Measurements from ENCODE around the gene LEMD2. TPM values are rescaled to one million over a fixed set of nuclear protein-coding genes. Genes with fewer than 3 reads are reported as not detected.

The LEMD2 gene
- total RNA-seq, 1 experiment from 2014 or later: 62.9 TPM

- TF ChIP-seq HMGXB4 (CRISPR knock-in tag; IDR thresholded peaks at IDR 0.05) (no peak), E2F4 (CRISPR knock-in tag; IDR thresholded peaks at IDR 0.05; ENCODE audit: borderline replicate concordance, low read depth) (no peak), ATF1 (CRISPR knock-in tag; IDR thresholded peaks at IDR 0.05) (no peak), CREB1 (CRISPR knock-in tag; IDR thresholded peaks at IDR 0.05) (no peak)
Measured at GRCh38 chr6:33816911-33817310, 28.0 kb upstream of the LEMD2 start (continued).

- peak; percentile 88 for ATAC-seq
- H3K27me3 Mint-ChIP-seq (ENCODE audit: low read depth): peaks cover 1% of the 10 kb centered on the region
- no peak overlapping the region for H3K27ac Mint-ChIP-seq
Measured at GRCh38 chr6:33815854-33816253, 26.9 kb upstream of the LEMD2 start.

DNA sequence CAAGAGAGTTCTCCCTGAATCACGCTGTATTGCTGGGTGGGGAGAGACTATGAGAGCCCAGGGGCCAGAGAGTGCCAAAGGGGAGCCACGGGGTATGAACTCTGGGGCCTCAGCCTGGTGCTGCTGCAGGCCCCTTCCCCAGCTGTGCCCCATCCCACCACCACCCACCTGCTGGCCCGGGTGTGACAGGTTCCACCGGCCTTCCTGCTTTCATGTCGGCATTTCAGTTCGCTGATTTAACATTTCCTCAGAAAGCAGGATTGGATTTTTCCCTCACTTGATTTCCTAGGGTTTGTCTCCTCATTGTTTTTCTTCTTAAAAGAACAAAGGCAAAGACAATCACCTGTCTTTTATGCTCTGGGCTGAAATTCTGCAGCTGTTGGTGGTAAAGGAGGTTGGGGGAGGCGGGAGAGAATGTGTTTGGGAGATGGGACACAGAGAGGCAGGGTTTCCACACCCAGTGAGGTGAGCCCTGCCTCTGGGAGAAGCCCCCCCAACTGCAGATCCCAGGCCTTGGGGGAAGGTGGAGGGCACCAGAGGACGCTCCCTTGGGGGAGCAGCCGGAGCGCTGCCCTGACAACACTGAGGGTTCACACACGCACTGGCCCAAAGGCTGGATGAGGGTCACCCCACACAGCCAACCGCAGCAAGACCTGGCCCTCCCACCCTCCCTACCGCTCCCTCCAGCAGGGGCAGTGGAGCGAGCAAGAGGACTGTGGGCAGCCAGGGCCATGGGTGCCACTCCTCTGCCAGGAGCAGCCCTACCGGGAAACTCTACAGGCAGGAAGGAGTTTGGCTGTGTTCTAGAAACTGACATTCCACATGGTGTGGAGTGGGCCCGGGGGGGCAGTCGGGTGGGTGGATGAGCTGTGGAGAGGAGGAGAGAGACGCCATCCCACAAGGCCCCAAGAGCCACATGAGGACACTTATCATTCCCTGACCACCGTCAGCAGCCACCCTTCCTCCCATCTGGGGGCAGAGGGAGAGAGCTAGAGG lies 25.4 kb upstream of the LEMD2 start:
- ATAC-seq (no peak), DNase-seq (ENCODE audit: low spot score) (no peak)
- CTCF ChIA-PET: interaction anchor here (1.5 to 3.9 kb wide), 2 partner anchors 35 to 43 kb away, joined by 3 to 39 read pairs; no protein-coding TSS in a partner anchor
- Mint-ChIP-seq H3K4me3 (no peak overlapping the region), H3K27ac (no peak overlapping the region), H3K27me3 (ENCODE audit: low read depth) (peaks cover 4% of the 10 kb centered on the region), H3K4me1 (peaks cover 48% of the 10 kb centered on the region), H3K36me3 (no peaks in the 10 kb centered on the region), H3K9me3 (no peaks in the 10 kb centered on the region)
- POLR2A ChIA-PET: no interaction called here
- TF ChIP-seq, protein P1, sequence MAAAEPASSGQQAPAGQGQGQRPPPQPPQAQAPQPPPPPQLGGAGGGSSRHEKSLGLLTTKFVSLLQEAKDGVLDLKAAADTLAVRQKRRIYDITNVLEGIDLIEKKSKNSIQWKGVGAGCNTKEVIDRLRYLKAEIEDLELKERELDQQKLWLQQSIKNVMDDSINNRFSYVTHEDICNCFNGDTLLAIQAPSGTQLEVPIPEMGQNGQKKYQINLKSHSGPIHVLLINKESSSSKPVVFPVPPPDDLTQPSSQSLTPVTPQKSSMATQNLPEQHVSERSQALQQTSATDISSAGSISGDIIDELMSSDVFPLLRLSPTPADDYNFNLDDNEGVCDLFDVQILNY (CRISPR knock-in tag; IDR thresholded peaks at IDR 0.05): no peak
- TF ChIP-seq ZNF423 (CRISPR knock-in tag; IDR thresholded peaks at IDR 0.05) (no peak), TEAD4 (CRISPR knock-in tag; IDR thresholded peaks at IDR 0.05) (no peak), JAZF1 (CRISPR knock-in tag; IDR thresholded peaks at IDR 0.05) (no peak), HMGXB4 (CRISPR knock-in tag; IDR thresholded peaks at IDR 0.05) (no peak), GTF2I (CRISPR knock-in tag; conservative IDR thresholded peaks at IDR 0.05) (no peak), NR3C1 (CRISPR knock-in tag; conservative IDR thresholded peaks at IDR 0.05; ENCODE audit: low read depth) (no peak), ATF1 (CRISPR knock-in tag; IDR thresholded peaks at IDR 0.05) (no peak), ESRRA (CRISPR knock-in tag; IDR thresholded peaks at IDR 0.05; ENCODE audit: borderline replicate concordance) (no peak), CREB1 (CRISPR knock-in tag; IDR thresholded peaks at IDR 0.05) (no peak), ZNF219 (CRISPR knock-in tag; IDR thresholded peaks at IDR 0.05; ENCODE audit: borderline replicate concordance) (no peak), USF2 (CRISPR knock-in tag; IDR thresholded peaks at IDR 0.05) (no peak), NFE2L1 (CRISPR knock-in tag; IDR thresholded peaks at IDR 0.05) (no peak), CBFB (CRISPR knock-in tag; IDR thresholded peaks at IDR 0.05; ENCODE audit: low read depth) (no peak), FOXJ3 (CRISPR knock-in tag; IDR thresholded peaks at IDR 0.05; ENCODE audit: borderline replicate concordance) (no peak), JUN (CRISPR knock-in tag; IDR thresholded peaks at IDR 0.05) (no peak)
- TF ChIP-seq, protein P2, sequence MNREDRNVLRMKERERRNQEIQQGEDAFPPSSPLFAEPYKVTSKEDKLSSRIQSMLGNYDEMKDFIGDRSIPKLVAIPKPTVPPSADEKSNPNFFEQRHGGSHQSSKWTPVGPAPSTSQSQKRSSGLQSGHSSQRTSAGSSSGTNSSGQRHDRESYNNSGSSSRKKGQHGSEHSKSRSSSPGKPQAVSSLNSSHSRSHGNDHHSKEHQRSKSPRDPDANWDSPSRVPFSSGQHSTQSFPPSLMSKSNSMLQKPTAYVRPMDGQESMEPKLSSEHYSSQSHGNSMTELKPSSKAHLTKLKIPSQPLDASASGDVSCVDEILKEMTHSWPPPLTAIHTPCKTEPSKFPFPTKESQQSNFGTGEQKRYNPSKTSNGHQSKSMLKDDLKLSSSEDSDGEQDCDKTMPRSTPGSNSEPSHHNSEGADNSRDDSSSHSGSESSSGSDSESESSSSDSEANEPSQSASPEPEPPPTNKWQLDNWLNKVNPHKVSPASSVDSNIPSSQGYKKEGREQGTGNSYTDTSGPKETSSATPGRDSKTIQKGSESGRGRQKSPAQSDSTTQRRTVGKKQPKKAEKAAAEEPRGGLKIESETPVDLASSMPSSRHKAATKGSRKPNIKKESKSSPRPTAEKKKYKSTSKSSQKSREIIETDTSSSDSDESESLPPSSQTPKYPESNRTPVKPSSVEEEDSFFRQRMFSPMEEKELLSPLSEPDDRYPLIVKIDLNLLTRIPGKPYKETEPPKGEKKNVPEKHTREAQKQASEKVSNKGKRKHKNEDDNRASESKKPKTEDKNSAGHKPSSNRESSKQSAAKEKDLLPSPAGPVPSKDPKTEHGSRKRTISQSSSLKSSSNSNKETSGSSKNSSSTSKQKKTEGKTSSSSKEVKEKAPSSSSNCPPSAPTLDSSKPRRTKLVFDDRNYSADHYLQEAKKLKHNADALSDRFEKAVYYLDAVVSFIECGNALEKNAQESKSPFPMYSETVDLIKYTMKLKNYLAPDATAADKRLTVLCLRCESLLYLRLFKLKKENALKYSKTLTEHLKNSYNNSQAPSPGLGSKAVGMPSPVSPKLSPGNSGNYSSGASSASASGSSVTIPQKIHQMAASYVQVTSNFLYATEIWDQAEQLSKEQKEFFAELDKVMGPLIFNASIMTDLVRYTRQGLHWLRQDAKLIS (CRISPR knock-in tag; IDR thresholded peaks at IDR 0.05; ENCODE audit: borderline replicate concordance): no peak

More at GRCh38 chr6:33815854-33816253, 26.9 kb upstream of the LEMD2 start:
- TF ChIP-seq ZNF671 (CRISPR knock-in tag; IDR thresholded peaks at IDR 0.05): no peak
- TF ChIP-seq NFYB (CRISPR knock-in tag; conservative IDR thresholded peaks at IDR 0.05; ENCODE audit: low read depth): peak; percentile 87
- peak; percentile 57; the same call in 1 of the 2 replicates for TF ChIP-seq GABPB1 (CRISPR knock-in tag; IDR thresholded peaks at IDR 0.05)
- ChIA-PET POLR2A (no interaction called here), CTCF (interaction anchor here (0.8 to 1.5 kb wide), 3 partner anchors 35 to 44 kb away, joined by 3 to 4 read pairs (median 3); no protein-coding TSS in a partner anchor)
- peak; percentile 73 for DNase-seq (ENCODE audit: low spot score)
- Mint-ChIP-seq H3K4me3 (no peak overlapping the region), H3K36me3 (no peaks in the 10 kb centered on the region), H3K4me1 (peaks cover 39% of the 10 kb centered on the region), H3K9me3 (no peaks in the 10 kb centered on the region)

Data from WTC11 (cell line).